GM12875 (cell line): ENCODE data around the gene GOLGA6C.
"Not testable (repeated sequence)": the region's sequence is repeated elsewhere in the genome, so short reads cannot be mapped to it uniquely, and the experiment has no call there.

Source experiments
- H3K4me3 ChIP-seq: one replicate; pipeline ENCODE4 v1.5.1; 2011; ENCODE audit warnings: low read depth, low read length, control low read depth
- TF ChIP-seq, protein P1 (sequence below): IDR thresholded peaks from 2 replicates; pipeline ENCODE4 v1.5.1; 2011; ENCODE audit warnings: low read depth, mild to moderate bottlenecking, control low read depth, inconsistent platforms, low read length, moderate library complexity, borderline replicate concordance; ENCODE audit not compliant: insufficient read depth

GOLGA6C gene

DNA sequence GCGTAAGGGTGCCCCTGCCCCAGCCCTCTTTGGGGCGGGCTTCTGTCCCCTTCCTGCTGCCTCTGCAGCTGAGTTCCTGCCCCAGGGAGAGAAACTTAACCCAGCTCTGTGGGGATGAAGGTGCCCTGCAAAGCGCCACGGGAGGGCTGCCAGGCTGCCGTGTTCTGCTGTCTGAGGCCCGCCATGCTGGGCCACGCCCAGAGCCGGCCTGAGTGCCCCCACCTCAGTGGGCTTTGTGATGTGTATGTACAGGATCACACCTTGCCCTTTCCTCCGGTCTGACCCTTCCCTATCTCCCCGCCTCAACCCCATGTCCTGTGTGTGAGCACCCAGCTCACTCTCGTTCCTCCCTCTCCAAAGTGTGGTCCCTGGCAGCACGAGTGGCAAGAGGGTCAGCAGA lies 33.9 kb upstream of the GOLGA6C start:
- TF ChIP-seq, protein P1, sequence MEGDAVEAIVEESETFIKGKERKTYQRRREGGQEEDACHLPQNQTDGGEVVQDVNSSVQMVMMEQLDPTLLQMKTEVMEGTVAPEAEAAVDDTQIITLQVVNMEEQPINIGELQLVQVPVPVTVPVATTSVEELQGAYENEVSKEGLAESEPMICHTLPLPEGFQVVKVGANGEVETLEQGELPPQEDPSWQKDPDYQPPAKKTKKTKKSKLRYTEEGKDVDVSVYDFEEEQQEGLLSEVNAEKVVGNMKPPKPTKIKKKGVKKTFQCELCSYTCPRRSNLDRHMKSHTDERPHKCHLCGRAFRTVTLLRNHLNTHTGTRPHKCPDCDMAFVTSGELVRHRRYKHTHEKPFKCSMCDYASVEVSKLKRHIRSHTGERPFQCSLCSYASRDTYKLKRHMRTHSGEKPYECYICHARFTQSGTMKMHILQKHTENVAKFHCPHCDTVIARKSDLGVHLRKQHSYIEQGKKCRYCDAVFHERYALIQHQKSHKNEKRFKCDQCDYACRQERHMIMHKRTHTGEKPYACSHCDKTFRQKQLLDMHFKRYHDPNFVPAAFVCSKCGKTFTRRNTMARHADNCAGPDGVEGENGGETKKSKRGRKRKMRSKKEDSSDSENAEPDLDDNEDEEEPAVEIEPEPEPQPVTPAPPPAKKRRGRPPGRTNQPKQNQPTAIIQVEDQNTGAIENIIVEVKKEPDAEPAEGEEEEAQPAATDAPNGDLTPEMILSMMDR = no peak
- no peak overlapping the region for H3K4me3 ChIP-seq

DNA sequence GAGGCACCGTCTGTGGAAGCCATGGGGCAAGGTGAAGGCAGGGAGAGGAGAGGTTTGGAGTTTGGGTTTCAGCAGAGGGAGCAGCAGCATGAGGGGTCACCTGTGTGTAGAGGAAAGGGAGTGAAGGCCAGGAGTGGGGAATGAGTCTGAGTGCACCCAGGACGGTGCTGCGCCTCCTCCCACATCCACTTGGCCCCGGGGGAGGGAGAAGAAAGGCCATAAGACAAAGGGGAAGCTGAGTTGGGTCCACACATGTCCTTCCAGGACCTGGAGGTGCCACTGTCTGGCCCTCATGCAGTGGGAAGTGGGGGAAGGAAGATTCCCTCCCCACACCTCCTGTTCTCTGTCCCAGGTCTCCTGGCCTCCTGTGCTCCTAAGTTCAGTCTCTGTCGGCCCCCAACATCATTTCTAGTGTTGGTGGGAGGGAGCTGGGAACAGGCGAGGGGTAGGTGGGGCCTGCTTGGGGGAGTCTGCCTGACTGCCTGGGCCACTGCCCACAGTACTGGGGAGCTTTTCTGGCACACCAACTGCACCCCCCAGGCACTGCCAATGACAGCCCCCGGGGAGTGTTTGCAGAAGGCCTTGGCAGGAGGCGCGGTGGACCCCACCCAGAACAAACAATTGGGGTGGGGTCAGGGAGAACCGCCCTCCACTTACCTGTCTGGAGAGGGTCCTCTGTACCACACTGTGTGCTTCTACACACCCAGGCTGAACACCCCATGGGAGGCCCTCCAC lies 32.9 kb upstream of the GOLGA6C start:
- not testable (repeated sequence) for H3K4me3 ChIP-seq

DNA sequence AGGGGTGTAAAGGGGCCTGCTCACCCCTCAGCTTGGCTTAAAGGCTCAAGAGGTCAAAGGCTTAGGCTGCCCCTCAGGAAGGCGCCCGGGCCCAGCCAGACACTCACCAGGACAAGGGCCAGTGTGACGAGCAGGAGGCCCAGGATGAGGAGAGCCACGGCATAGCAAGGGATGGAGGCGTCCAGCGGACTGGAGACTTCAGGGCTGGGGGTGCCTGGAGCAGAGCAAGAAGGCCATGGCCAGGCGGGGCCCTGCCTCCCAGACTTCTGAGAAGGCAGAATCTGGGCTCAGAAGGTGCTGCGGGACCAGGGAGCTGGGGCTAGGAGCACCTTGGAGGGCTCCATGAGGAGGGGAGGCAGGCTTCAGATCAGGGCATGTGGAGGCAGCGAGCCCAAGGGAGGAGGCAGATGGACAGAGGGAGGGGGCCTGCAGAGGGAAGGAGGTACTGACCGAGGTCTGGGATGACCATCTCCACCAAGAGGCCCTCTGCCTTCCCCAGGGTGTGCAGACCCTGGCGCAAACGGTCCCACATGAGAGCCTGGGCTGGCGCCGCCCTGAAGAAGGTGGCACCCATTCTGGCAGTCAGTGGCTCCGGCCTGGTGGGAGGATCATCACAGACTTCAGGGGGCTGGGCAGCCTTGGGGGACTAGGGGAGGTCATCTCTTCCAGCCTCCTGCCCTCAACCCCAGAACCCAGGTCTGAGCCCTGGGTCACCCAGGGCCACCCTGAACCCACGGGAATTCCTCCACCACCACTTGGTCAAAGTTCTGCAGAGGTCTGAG lies 32.0 kb upstream of the GOLGA6C start:
- no peak overlapping the region for H3K4me3 ChIP-seq
- TF ChIP-seq, protein P1 = no peak

DNA sequence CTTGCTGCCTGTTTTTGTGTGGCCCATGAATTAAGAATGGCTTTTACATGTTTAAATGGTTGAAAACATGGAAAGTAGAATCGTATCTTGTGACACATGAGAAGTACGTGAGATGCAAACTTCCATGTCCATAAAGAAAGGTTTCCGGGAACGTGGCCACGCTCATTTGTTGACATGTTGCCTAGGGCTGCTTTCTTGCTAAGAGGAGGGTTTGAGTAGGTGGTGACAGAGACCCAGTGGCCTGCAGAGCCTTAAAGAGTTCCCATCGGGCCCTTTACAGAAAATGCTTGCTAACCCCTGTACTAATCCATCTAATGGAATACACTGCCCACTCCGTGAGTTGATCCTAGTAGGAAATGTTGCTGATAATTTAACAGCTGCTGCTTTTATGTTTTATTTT lies 31.0 kb upstream of the GOLGA6C start:
- H3K4me3 ChIP-seq = not testable (repeated sequence)

DNA sequence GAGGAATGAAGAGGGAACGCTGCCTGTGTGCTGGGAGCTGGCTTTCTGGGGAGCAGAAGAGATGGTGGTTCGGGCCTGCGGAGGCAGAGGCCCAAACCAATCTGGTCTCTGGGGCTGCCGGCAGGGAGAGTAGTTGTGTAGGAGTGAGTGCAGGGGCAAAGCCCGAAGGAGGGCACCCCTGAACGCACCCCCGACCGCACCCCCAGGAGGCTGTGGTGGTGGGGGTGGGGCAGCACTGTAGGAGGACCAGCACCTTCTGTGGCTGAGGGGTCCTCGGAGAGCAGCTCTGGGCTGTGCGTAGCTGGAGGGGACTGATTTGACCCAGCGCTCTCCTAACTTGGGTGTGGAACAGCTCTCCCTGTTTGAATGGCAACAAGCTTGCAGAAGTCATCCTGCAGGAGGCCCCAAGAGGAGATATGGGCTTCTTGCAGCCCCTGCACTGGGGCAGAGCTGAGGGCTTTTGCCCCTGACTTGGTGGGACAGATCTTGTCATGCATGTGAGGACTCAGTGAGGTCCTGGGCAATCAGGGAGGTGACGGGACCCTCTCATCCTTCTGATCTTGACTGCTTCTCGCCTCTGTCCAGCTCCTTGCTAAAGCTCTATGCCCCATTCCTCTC lies 30.4 kb upstream of the GOLGA6C start:
- TF ChIP-seq, protein P1 = no peak
- H3K4me3 ChIP-seq = no peak overlapping the region

DNA sequence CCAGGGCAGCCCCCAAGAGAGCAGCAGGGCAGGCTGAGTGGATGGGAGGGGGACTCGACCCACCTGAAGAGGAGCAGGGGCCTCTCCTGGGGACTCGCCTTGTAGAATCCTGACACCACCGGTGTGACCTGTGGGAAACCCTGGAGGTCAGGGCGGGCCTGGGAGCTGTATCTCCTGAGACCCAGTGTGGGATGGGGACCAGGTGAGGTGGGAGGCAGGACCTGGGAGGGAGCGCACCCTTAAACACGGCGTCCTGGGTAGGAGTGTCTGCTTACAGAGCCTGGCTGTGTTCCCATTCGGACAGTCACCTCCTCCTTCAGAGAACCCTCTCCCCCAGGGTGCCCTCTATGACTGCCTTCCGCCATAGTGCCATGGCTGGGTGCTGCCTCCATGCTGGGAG lies 29.3 kb upstream of the GOLGA6C start:
- TF ChIP-seq, protein P1 = no peak
- no peak overlapping the region for H3K4me3 ChIP-seq

DNA sequence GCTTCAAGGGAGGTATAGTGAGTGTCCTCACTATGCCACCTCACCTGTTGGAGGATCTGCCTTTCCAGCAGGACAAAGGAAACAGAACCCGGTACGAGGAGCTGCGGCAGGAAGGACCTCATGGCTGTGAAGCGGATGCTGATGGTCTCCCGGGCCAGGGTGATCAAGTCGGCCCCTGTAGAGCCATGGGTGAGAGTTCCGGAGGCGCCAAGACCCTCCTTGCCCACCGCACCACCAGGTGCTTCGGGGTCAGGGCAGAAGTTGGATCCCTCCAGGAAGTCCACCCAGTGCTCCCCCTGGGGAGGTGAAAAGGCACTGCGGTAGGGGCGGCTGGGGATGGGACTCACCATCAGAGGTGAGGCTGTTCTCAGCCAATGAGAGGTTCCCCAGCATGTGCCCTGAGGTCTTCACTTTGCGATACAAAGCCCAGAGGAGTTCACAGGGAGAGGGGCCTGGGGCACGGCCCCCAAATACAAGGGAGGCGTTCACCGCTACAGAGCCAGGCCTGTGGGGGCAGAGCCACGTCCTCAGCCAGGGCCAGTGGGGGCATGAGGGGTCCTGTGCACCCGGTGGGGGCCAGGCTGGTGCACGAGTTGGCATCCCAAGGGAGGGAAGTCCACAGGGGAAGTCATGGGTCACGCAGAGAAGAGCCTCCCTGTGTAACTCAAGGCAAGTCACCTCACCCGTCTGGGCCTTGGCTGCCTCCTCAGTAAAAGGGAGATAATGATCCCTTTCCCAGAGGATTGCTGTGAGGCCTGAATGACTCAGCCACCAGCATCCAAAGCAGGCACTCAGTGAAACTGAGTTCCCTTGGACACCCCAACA lies 28.7 kb upstream of the GOLGA6C start:
- H3K4me3 ChIP-seq = no peak overlapping the region
- TF ChIP-seq, protein P1 = no peak
